Vagina (tissue), 2 donors: ENCODE results near the gene GSTA2. TPM values are rescaled to one million over a fixed set of nuclear protein-coding genes. Genes with fewer than 3 reads are reported as not detected.
"Not testable (repeated sequence)": the region's sequence is repeated elsewhere in the genome, so short reads cannot be mapped to it uniquely, and the experiment has no call there.

ENCODE experiments used
- DNase-seq, 2 donors: peaks; one replicate each; pipeline ENCODE4 v3.0.0-alpha.2; 2017; ENCODE audit errors: extremely low spot score in 2 of 2
- H3K27ac ChIP-seq: fragments of 200-600 bp; sonication (generic); one replicate; pipeline ENCODE4 v1.5.1; 2019
- H3K27me3 ChIP-seq: fragments of 200-600 bp; sonication (generic); one replicate; pipeline ENCODE4 v1.5.1; 2019
- H3K36me3 ChIP-seq, 2 donors: fragments of 200-600 bp; sonication (generic); one replicate each; pipeline ENCODE4 v1.5.1; 2017 to 2019
- H3K4me1 ChIP-seq: fragments of 200-600 bp; sonication (generic); one replicate; pipeline ENCODE4 v1.5.1; 2019
- H3K4me3 ChIP-seq, 2 donors: fragments of 200-600 bp; sonication (generic); 1 replicate in 1 of 2; 2 replicates in 1 of 2; pipeline ENCODE4 v1.5.1; 2016 to 2019
- H3K9me3 ChIP-seq: fragments of 200-600 bp; sonication (generic); one replicate; pipeline ENCODE4 v1.5.1; 2019
- POLR2A ChIP-seq, 2 donors: fragments of 450-650 bp; IDR thresholded peaks; one replicate each; pipeline ENCODE4 v1.6.1; 2017; ENCODE audit warnings: antibody characterized with exemption in 2 of 2, mild to moderate bottlenecking in 2 of 2, moderate library complexity in 2 of 2
- POLR2AphosphoS5 ChIP-seq, 2 donors: sonication (generic); formaldehyde crosslinking; IDR thresholded peaks; one replicate each; pipeline ENCODE4 v1.9.0; 2017; ENCODE audit warnings: antibody characterized with exemption in 2 of 2, mild to moderate bottlenecking in 2 of 2, low read depth in 1 of 2; ENCODE audit not compliant: insufficient read depth in 1 of 2
- intact Hi-C: fragments of 100-400 bp; cut with DNase I; formaldehyde crosslinking; loops from one replicate; pipeline ENCODE4 v1.15.1; 2023
- total RNA-seq: library from RNA; depleted of rRNA; stranded (reverse); fragments of >200 nt; gene quantifications from one replicate; pipeline ENCODE4 v1.2.3, GENCODE V29; 2016
- TF ChIP-seq, protein P1 (sequence below), 3 experiments: fragments of 450-650 bp in 2 of 3; fragments of 200-600 bp in 1 of 3; sonication (generic) in 1 of 3; IDR thresholded peaks; one replicate each; pipeline ENCODE4 v1.5.1; 2017 to 2019; ENCODE audit warnings: antibody characterized with exemption in 3 of 3, mild to moderate bottlenecking in 2 of 3, moderate library complexity in 2 of 3

The GSTA2 gene
- total RNA-seq, 1 donor from 2014 or later: not detected

DNA sequence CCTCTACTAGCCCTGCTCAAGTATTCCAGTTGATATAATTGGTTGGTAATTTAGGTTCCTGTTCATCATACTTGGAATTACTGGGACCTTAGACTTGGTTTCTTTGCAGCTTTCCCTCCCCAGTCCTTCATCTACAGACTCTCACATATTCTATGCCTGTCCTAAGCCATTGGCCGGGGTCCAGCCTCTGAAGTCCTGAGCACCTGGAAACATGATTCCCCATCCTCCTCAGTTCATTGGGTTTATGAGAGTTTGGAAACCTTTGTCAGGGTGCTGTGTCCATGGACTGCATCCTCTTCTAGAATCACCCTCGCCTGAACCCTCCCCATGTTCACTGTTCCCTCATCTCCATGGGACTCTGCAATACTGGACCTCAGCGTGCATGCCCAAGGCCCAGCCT lies 8.8 kb downstream of the GSTA2 start:
- H3K36me3 ChIP-seq: no peaks in the 10 kb centered on the region
- no peak overlapping the region for H3K4me3 ChIP-seq
- no peaks in the 10 kb centered on the region for H3K27me3 ChIP-seq
- H3K27ac ChIP-seq: no peak overlapping the region
- intact Hi-C loops: no loop called here
- DNase-seq: no peak
- no peaks in the 10 kb centered on the region for H3K4me1 ChIP-seq
- TF ChIP-seq POLR2AphosphoS5 (IDR thresholded peaks at IDR 0.05; ENCODE audit: insufficient read depth in 1 of 2, low read depth in 1 of 2) (no peak), POLR2A (IDR thresholded peaks at IDR 0.05) (no peak)
- TF ChIP-seq, protein P1, sequence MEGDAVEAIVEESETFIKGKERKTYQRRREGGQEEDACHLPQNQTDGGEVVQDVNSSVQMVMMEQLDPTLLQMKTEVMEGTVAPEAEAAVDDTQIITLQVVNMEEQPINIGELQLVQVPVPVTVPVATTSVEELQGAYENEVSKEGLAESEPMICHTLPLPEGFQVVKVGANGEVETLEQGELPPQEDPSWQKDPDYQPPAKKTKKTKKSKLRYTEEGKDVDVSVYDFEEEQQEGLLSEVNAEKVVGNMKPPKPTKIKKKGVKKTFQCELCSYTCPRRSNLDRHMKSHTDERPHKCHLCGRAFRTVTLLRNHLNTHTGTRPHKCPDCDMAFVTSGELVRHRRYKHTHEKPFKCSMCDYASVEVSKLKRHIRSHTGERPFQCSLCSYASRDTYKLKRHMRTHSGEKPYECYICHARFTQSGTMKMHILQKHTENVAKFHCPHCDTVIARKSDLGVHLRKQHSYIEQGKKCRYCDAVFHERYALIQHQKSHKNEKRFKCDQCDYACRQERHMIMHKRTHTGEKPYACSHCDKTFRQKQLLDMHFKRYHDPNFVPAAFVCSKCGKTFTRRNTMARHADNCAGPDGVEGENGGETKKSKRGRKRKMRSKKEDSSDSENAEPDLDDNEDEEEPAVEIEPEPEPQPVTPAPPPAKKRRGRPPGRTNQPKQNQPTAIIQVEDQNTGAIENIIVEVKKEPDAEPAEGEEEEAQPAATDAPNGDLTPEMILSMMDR (IDR thresholded peaks at IDR 0.05): no peak
- H3K9me3 ChIP-seq: no peaks in the 10 kb centered on the region

DNA sequence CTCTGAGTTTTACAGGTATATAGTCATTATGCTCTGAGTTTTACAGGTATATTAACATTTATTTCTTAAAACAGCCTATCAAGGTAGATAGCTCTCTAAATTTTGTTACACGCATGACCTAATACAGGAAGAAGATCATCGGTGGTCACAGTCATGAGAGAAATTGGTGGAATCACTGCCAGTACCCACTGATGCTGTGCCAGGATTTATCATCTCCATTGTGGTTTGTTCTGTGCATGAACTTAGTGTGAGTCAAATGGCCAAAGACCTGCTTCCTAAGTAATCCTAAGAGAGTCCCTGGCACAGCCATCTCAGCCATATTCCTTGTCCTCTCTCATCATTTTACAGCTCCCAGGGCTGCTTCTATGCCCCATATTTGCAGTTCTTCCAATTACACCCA lies 10.1 kb downstream of the GSTA2 start:
- DNase-seq, H3K27ac ChIP-seq, H3K9me3 ChIP-seq, H3K36me3 ChIP-seq, H3K4me1 ChIP-seq, intact Hi-C loops, H3K27me3 ChIP-seq, H3K4me3 ChIP-seq: not testable (repeated sequence)

DNA sequence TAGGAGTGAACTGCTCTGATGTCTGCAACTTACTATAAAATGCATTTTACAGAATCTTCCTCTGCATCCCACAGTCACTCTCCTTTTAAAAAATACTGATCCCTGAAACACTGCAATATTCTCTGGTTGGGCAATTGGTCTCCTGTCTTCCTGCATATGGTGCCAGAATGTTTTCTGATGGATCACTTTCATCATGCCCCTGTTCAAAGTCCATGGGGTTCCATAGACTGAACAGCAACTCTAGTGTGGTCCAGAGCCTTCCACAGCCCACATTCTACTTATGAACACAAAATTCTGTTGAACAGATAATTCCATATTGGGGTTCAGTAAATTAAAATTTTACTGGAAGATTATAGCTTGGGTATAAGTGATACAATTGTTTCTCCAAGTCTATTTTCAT lies 11.0 kb downstream of the GSTA2 start:
- no peak for DNase-seq
- no peak overlapping the region for H3K27ac ChIP-seq
- no peaks in the 10 kb centered on the region for H3K9me3 ChIP-seq
- intact Hi-C loops: no loop called here
- no peaks in the 10 kb centered on the region for H3K27me3 ChIP-seq
- TF ChIP-seq POLR2A (IDR thresholded peaks at IDR 0.05) (no peak), POLR2AphosphoS5 (IDR thresholded peaks at IDR 0.05; ENCODE audit: insufficient read depth in 1 of 2, low read depth in 1 of 2) (no peak)
- TF ChIP-seq, protein P1 (IDR thresholded peaks at IDR 0.05): no peak
- H3K4me1 ChIP-seq: no peaks in the 10 kb centered on the region
- H3K4me3 ChIP-seq: no peak overlapping the region
- no peaks in the 10 kb centered on the region for H3K36me3 ChIP-seq

DNA sequence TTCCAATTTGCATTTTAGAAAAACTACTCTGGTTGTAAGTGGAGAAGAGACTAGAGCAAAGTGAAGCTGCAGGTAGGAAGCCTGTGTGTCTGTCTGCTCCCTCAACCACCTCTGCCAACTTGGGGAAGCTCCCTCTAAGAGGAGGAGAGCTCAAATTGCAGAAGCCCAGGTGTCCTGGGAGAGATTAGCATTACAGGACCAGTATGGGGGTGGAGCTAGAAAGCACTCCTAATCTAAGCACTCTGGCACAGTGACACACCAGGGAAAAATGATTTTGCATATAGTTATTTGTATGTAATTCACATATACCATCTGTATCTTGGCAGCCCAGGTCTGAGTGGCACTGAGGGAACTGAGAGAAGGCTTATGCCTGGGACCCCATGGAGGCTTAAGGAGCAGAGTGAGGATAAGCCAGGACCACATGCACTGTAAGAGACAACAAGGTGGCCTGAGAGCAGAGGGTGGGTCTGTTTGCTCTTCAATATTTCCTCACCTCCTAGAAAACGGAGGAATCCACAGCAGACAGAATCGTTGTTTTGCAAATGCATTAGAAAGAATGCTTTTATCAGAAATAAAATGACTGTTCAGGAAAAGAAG lies 13.6 kb downstream of the GSTA2 start:
- Histone ChIP-seq H3K27me3 (no peaks in the 10 kb centered on the region), H3K27ac (no peak overlapping the region), H3K4me1 (no peaks in the 10 kb centered on the region), H3K4me3 (no peak overlapping the region), H3K9me3 (no peaks in the 10 kb centered on the region), H3K36me3 (no peaks in the 10 kb centered on the region)
- no peak for TF ChIP-seq POLR2A (IDR thresholded peaks at IDR 0.05)
- TF ChIP-seq, protein P1 (IDR thresholded peaks at IDR 0.05): no peak
- TF ChIP-seq POLR2AphosphoS5 (IDR thresholded peaks at IDR 0.05; ENCODE audit: insufficient read depth in 1 of 2, low read depth in 1 of 2): no peak
- DNase-seq: no peak
- intact Hi-C loops: no loop called here

DNA sequence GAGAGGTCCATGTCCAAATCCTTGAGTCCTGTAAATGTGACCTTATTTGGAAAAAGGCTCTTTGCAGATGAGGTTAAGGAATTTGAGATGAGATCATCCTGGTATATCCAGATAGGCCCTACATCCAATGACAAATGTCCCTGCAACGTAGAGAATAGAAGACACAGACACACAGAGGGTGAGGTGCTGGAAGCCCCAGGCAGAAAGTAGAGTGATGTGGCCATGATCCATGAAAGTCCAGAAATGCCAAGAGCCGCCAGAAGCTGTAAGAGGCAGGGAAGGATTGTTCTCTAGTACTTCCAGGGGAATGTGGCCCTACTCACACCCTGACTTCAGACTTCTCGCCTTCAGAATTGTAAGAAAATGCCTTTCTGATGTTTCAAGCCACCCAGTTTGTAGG lies 16.0 kb downstream of the GSTA2 start:
- H3K4me3 ChIP-seq, intact Hi-C loops, DNase-seq, H3K27me3 ChIP-seq, H3K4me1 ChIP-seq, H3K9me3 ChIP-seq, H3K27ac ChIP-seq, H3K36me3 ChIP-seq: not testable (repeated sequence)

DNA sequence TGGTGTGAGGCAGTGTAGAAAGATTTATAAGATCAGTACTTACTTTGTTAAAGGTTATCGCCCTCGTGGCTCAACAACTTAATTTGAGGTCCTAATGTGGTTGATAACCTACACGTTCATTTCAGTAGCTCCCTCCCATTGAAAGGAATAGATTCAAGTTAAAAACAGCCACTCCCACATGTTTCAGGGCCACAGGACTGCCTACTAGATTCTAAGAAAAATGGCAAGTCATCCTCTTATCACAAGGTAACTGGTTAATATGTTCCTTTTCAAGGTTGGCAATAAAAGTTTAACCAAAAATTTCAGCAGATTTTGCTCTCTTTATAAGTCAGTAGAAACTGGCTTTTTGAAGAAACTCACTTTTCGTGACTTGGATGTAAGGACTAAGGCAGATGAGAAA lies 17.1 kb downstream of the GSTA2 start:
- H3K27me3 ChIP-seq: no peaks in the 10 kb centered on the region
- no peak overlapping the region for H3K27ac ChIP-seq
- intact Hi-C loops: no loop called here
- TF ChIP-seq POLR2AphosphoS5 (IDR thresholded peaks at IDR 0.05; ENCODE audit: insufficient read depth in 1 of 2, low read depth in 1 of 2): no peak
- no peak for TF ChIP-seq POLR2A (IDR thresholded peaks at IDR 0.05)
- TF ChIP-seq, protein P1 (IDR thresholded peaks at IDR 0.05): no peak
- no peak for DNase-seq
- no peak overlapping the region for H3K4me3 ChIP-seq
- H3K4me1 ChIP-seq: no peaks in the 10 kb centered on the region
- no peaks in the 10 kb centered on the region for H3K36me3 ChIP-seq
- no peaks in the 10 kb centered on the region for H3K9me3 ChIP-seq
